ENCODE data around the gene PHETA1. TPM values are rescaled to one million over a fixed set of nuclear protein-coding genes. Genes with fewer than 3 reads are reported as not detected.
A peak's percentile ranks its signal among the peaks of the same experiment; 100 is the strongest.

PHETA1 gene
- total RNA-seq, 1 experiment from 2014 or later = 16.3 TPM

GRCh38 chr12:111408116-111408440, 39.2 kb upstream of the PHETA1 start:
- Histone ChIP-seq H3K27ac (ENCODE audit: low read length) (peak overlapping the region; percentile 95), H3K4me3 (ENCODE audit: low read depth in 2 of 2, low read length in 2 of 2) (peak overlapping the region; percentile 89 to 90), H3K4me1 (ENCODE audit: control insufficient read depth, insufficient read depth, low read length) (peaks cover 72% of the 10 kb centered on the region), H3K36me3 (ENCODE audit: control insufficient read depth, insufficient read depth, low read length) (no peaks in the 10 kb centered on the region; the same call in 1 of the 2 replicates), H3K27me3 (ENCODE audit: control insufficient read depth, insufficient read depth, low read length) (no peaks in the 10 kb centered on the region), H3K9me3 (ENCODE audit: control insufficient read depth, insufficient read depth, low read depth, low read length) (no peaks in the 10 kb centered on the region)
- intact Hi-C loops (cut with micrococcal nuclease; ENCODE audit: unreplicated experiment) (no loop called here), in situ Hi-C loops (cut with HindIII; ENCODE audit: low pct_unique_long_range_greater_than_20kb, low sequenced_read_pairs) (no loop called here)
- CTCF ChIA-PET = interaction anchor here (0.6 to 1.3 kb wide), 2 partner anchors 11 to 95 kb away, joined by 3 read pairs; no protein-coding TSS in a partner anchor
- TF ChIP-seq REST (IDR thresholded peaks at IDR 0.05; ENCODE audit: insufficient read depth in 1 of 2, low read depth in 2 of 2, low read length in 1 of 2) (no peak), SIN3A (IDR thresholded peaks at IDR 0.05; ENCODE audit: borderline replicate concordance, insufficient read depth, low read depth, low read length) (no peak), POLR2AphosphoS5 (IDR thresholded peaks at IDR 0.05; ENCODE audit: low read depth, low read length) (no peak), CTCF (IDR thresholded peaks at IDR 0.05) (no peak), TCF7L2 (IDR thresholded peaks at IDR 0.05; ENCODE audit: low read depth, low read length) (no peak)
- ATAC-seq (no peak), DNase-seq (ENCODE audit: low read depth, low spot score) (no peak)
- POLR2A ChIA-PET = no interaction called here
- TSS peak; percentile 63 for BruUV-seq (replicated peaks)

GRCh38 chr12:111407377-111408115, 38.7 kb upstream of the PHETA1 start:
- POLR2A ChIA-PET = no interaction called here
- ATAC-seq = no peak
- H3K27me3 ChIP-seq (ENCODE audit: control insufficient read depth, insufficient read depth, low read length) = no peaks in the 10 kb centered on the region
- no peaks in the 10 kb centered on the region for H3K9me3 ChIP-seq (ENCODE audit: control insufficient read depth, insufficient read depth, low read depth, low read length)
- H3K4me1 ChIP-seq (ENCODE audit: control insufficient read depth, insufficient read depth, low read length) = peaks cover 70% of the 10 kb centered on the region
- in situ Hi-C loops (cut with HindIII; ENCODE audit: low pct_unique_long_range_greater_than_20kb, low sequenced_read_pairs) (no loop called here), intact Hi-C loops (cut with micrococcal nuclease; ENCODE audit: unreplicated experiment) (no loop called here)
- no peak for TF ChIP-seq REST (IDR thresholded peaks at IDR 0.05; ENCODE audit: insufficient read depth in 1 of 2, low read depth in 2 of 2, low read length in 1 of 2)
- TF ChIP-seq POLR2AphosphoS5 (IDR thresholded peaks at IDR 0.05; ENCODE audit: low read depth, low read length) = no peak
- TF ChIP-seq TCF7L2 (IDR thresholded peaks at IDR 0.05; ENCODE audit: low read depth, low read length) = no peak
- TF ChIP-seq CTCF (IDR thresholded peaks at IDR 0.05) = no peak
- TF ChIP-seq SIN3A (IDR thresholded peaks at IDR 0.05; ENCODE audit: borderline replicate concordance, insufficient read depth, low read depth, low read length) = no peak
- no TSS peak for BruUV-seq (replicated peaks)
- H3K27ac ChIP-seq (ENCODE audit: low read length) = peak overlapping the region; percentile 95
- CTCF ChIA-PET = interaction anchor here (1.3 kb wide), 1 partner anchor 11 kb away, joined by 3 read pairs; no protein-coding TSS in a partner anchor
- no peak for DNase-seq (ENCODE audit: low read depth, low spot score)
- no peaks in the 10 kb centered on the region; the same call in 1 of the 2 replicates for H3K36me3 ChIP-seq (ENCODE audit: control insufficient read depth, insufficient read depth, low read length)
- peak overlapping the region; percentile 89 to 90 for H3K4me3 ChIP-seq (ENCODE audit: low read depth in 2 of 2, low read length in 2 of 2)

Data from Panc1 (cell line).